ENCODE results near the gene IBTK.
A peak's percentile ranks its signal among the peaks of the same experiment; 100 is the strongest.

IBTK gene

DNA sequence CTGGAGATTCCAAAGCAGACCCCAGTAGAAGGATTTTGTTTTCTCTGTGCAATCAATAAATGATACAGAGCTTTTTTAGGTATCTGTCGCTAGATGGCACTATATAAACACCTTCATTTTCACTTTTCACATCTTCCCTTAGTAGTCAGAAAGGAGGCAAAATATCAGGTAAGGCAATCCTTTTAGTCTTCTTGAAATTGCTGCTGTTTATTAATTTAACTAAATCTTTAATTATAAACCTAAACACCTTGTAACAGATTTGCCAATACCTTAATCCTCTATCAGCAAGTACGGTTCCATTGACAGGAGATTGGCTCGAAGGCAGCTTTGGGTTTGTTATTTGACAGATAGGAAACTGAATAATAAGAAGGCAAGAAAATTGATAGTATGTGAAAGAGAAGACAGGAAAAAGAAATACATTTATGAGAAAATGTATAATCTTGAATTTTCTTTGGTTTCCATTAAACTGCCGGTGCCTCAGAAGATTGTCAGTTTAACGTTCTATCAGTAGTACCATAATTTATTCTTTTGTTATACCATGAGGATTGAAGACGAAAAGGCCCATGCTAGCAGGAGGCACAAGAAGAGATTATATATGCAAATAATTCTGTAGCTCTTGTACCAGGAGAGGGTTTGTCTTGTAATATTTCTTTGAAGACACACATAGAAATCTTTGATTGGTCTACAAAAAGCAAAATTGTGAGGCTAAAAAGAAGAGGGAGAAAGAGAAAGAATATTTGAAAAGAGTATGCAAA lies 23.5 kb upstream of the IBTK start:
- TF ChIP-seq, protein P1, sequence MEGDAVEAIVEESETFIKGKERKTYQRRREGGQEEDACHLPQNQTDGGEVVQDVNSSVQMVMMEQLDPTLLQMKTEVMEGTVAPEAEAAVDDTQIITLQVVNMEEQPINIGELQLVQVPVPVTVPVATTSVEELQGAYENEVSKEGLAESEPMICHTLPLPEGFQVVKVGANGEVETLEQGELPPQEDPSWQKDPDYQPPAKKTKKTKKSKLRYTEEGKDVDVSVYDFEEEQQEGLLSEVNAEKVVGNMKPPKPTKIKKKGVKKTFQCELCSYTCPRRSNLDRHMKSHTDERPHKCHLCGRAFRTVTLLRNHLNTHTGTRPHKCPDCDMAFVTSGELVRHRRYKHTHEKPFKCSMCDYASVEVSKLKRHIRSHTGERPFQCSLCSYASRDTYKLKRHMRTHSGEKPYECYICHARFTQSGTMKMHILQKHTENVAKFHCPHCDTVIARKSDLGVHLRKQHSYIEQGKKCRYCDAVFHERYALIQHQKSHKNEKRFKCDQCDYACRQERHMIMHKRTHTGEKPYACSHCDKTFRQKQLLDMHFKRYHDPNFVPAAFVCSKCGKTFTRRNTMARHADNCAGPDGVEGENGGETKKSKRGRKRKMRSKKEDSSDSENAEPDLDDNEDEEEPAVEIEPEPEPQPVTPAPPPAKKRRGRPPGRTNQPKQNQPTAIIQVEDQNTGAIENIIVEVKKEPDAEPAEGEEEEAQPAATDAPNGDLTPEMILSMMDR (IDR thresholded peaks at IDR 0.05; ENCODE audit: low read depth, low read length): peak; percentile 51
- peak; percentile 50 for DNase-seq (ENCODE audit: low read depth, low spot score)
- no peak overlapping the region for H3K4me3 ChIP-seq (ENCODE audit: low read depth, low read length)
- in situ Hi-C loops (cut with HindIII; ENCODE audit: low sequenced_read_pairs): no loop called here

DNA sequence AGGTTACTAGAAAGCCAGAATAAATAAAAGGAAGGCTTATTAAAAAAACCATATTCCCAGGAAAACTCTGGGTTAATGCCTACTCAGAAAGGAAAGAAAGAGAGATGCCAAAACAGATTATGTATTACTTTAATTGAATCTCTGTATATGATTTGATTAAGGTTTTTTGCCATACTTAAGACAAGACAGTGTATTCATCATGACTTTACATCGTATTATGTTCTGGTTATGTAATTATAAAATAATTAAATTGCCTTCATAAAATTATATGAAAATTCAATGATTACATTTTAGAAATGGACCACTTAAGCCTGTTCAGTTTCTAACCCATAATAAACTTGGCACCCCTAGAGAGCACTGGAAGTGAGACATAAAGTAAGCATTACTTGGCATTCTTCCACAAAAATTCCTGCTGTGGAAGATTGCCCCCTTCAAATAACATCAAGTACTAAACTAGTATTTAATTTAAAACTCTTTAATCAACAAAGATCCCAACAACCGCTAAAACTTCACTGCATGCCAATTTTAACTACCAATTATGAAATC lies 20.8 kb upstream of the IBTK start:
- in situ Hi-C loops (cut with HindIII; ENCODE audit: low sequenced_read_pairs): no loop called here
- peak; percentile 37 for DNase-seq (ENCODE audit: low read depth, low spot score)
- no peak overlapping the region for H3K4me3 ChIP-seq (ENCODE audit: low read depth, low read length)

DNA sequence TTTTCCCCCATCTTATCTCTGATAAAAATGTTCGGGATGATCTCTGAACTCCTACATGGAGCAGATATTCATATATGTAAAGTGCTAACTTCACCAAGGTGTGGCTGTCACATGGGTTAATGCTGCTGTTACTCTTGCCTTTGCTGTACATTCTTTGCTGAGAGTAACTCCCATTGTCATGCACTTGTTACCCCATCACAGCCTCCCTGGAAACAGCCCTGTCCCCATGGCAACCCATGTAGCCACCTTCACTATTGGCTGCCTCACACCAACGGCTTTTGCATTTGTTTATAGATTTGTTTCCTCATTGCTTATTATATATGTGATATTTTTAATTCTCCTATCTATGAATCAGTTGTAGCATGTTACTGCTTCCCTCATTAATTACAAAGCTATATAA lies 17.3 kb upstream of the IBTK start:
- DNase-seq (ENCODE audit: low read depth, low spot score): no peak
- TF ChIP-seq, protein P1 (IDR thresholded peaks at IDR 0.05; ENCODE audit: low read depth, low read length): no peak
- no peak overlapping the region for H3K4me3 ChIP-seq (ENCODE audit: low read depth, low read length)
- in situ Hi-C loops (cut with HindIII; ENCODE audit: low sequenced_read_pairs): no loop called here

More for the DNA sequence above, 20.8 kb upstream of the IBTK start:
- TF ChIP-seq, protein P1 (IDR thresholded peaks at IDR 0.05; ENCODE audit: low read depth, low read length): no peak

DNA sequence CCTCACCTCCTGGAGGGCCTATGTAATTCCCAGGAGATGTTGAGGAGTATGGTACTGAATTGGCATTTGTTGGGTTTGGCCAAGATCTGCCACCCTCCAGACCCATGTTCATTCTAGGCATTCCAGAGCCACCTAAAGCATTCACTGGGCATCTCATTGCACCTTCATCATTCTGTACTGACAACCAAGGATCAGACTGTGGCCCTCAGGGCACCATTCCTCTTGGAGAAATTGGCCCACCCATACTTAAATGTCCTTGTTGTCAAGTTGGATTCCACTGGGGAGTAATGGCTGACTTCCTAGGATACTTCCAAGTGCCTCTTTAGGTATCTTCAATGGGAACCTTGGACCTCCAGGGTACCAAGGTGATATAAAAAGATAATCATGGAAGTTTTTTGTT lies 16.8 kb upstream of the IBTK start:
- TF ChIP-seq, protein P1 (IDR thresholded peaks at IDR 0.05; ENCODE audit: low read depth, low read length): no peak
- H3K4me3 ChIP-seq (ENCODE audit: low read depth, low read length): no peak overlapping the region
- no peak for DNase-seq (ENCODE audit: low read depth, low spot score)
- in situ Hi-C loops (cut with HindIII; ENCODE audit: low sequenced_read_pairs): no loop called here

DNA sequence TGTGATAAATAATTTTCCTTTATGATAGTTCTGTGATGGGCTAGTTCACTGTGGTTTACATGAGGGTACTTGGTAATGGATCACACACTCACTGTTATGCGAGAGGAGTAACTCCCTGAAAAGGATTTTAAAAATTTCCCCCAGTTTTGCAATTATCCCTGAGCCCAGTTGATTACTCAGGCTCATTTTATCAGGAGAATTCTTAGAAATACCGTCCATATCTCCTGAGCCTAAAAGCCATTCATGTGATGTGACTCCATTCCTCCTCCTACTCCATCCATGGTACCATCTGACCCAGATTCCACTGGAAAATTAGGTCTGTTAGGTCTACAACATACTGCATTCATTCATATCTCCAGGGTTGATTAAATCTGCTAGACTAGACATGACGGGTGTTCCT lies 16.4 kb upstream of the IBTK start:
- DNase-seq (ENCODE audit: low read depth, low spot score): no peak
- TF ChIP-seq, protein P1 (IDR thresholded peaks at IDR 0.05; ENCODE audit: low read depth, low read length): no peak
- no peak overlapping the region for H3K4me3 ChIP-seq (ENCODE audit: low read depth, low read length)
- in situ Hi-C loops (cut with HindIII; ENCODE audit: low sequenced_read_pairs): no loop called here

DNA sequence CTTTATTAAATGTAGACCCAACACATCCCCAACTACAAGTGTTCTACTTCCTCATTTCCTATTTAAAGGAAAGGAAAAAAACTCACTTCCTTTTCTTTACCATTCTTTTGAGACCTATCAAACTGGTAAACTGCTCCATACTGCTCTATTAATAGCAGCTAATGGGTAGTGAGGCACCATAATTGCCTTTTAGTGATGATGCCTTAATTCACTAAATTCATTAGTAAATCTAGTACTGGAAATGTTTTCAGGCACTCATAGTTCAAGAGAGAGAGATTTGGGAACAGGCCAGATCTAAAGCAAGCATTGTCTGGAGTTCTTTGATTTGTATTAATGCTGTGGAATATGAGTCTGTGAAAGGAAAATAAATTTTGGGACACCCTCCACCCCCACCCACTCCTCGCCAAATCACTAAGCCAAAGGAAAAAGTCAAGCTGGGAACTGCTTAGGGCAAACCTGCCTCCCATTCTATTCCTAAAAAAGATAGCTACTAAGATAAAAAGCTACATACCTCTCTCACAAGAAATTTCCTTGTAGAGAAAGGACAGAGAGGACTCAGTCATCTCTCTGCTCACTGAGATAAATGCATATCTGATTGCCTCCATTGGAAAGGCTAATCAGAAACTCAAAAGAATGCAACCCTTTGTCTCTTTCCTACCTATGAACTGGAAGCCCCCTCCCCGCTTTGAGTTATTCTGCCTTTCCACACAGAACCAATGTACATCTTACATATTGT lies 13.6 kb upstream of the IBTK start:
- in situ Hi-C loops (cut with HindIII; ENCODE audit: low sequenced_read_pairs): no loop called here
- no peak overlapping the region for H3K4me3 ChIP-seq (ENCODE audit: low read depth, low read length)
- DNase-seq (ENCODE audit: low read depth, low spot score): peak; percentile 18
- TF ChIP-seq, protein P1 (IDR thresholded peaks at IDR 0.05; ENCODE audit: low read depth, low read length): no peak
